Suppressor macrophage (primary cell): ENCODE results near the gene COL4A2.
A peak's percentile ranks its signal among the peaks of the same experiment; 100 is the strongest.

ENCODE experiments used
- DNase-seq, 4 experiments: peaks; one replicate each; pipeline ENCODE4 v3.0.0-alpha.2; 2020 to 2022

The COL4A2 gene

GRCh38 chr13:110405597-110406450 is 98.7 kb downstream of the COL4A2 start:
- no peak for DNase-seq

GRCh38 chr13:110407021-110407420 is 99.9 kb downstream of the COL4A2 start:
- DNase-seq = no peak

- no peak for DNase-seq
Measured at GRCh38 chr13:110407531-110407930, 100.4 kb downstream of the COL4A2 start.

- no peak for DNase-seq
Measured at GRCh38 chr13:110408286-110408685, 101.2 kb downstream of the COL4A2 start.

GRCh38 chr13:110409581-110409992 is 102.5 kb downstream of the COL4A2 start:
- DNase-seq = peak in 2 of 4 experiments; percentile 7 to 9

- no peak for DNase-seq
Measured at GRCh38 chr13:110410000-110410399, 102.9 kb downstream of the COL4A2 start.

GRCh38 chr13:110410936-110411687 is 104.0 kb downstream of the COL4A2 start:
- no peak for DNase-seq

- no peak for DNase-seq
Measured at GRCh38 chr13:110411688-110412059, 104.6 kb downstream of the COL4A2 start.

- DNase-seq = peak; percentile 87 to 93 (median 89)
Measured at GRCh38 chr13:110412132-110412914, 105.2 kb downstream of the COL4A2 start.

- DNase-seq = no peak
Measured at GRCh38 chr13:110413016-110413675, 106.1 kb downstream of the COL4A2 start.

- DNase-seq = no peak
Measured at GRCh38 chr13:110413676-110414040, 106.6 kb downstream of the COL4A2 start.

GRCh38 chr13:110414283-110414682 is 107.2 kb downstream of the COL4A2 start:
- DNase-seq = no peak

GRCh38 chr13:110414931-110415330 is 107.8 kb downstream of the COL4A2 start:
- DNase-seq = no peak

GRCh38 chr13:110415669-110416068 is 108.6 kb downstream of the COL4A2 start:
- DNase-seq = peak in 1 of 4 experiments; percentile 28

GRCh38 chr13:110416131-110417025 is 109.3 kb downstream of the COL4A2 start:
- DNase-seq = no peak

- DNase-seq = no peak
Measured at GRCh38 chr13:110418944-110419343, 111.9 kb downstream of the COL4A2 start.

- no peak for DNase-seq
Measured at GRCh38 chr13:110419381-110419791, 112.3 kb downstream of the COL4A2 start.

- DNase-seq = no peak
Measured at GRCh38 chr13:110419946-110420345, 112.9 kb downstream of the COL4A2 start.

GRCh38 chr13:110420626-110421025 is 113.5 kb downstream of the COL4A2 start:
- DNase-seq = no peak

- no peak for DNase-seq
Measured at GRCh38 chr13:110421061-110421460, 114.0 kb downstream of the COL4A2 start.

GRCh38 chr13:110421696-110422385 is 114.8 kb downstream of the COL4A2 start:
- DNase-seq = no peak
